Hepatocyte (in vitro differentiated cells): ENCODE measurements around the gene OCA2. TPM values are rescaled to one million over a fixed set of nuclear protein-coding genes. Genes with fewer than 3 reads are reported as not detected.

Source experiments
- DNase-seq: peaks from one replicate; pipeline ENCODE4 v3.0.0-alpha.2; 2016; ENCODE audit warnings: low spot score
- H2AFZ ChIP-seq: fragments of 200-600 bp; sonication (generic); 2 replicates; pipeline ENCODE4 v1.6.0; 2016; ENCODE audit warnings: antibody characterized with exemption, mild to moderate bottlenecking
- H3K27ac ChIP-seq: fragments of 200-600 bp; sonication (generic); 2 replicates; pipeline ENCODE4 v1.5.1; 2016; ENCODE audit warnings: mild to moderate bottlenecking
- H3K27me3 ChIP-seq: fragments of 200-600 bp; sonication (generic); 2 replicates; pipeline ENCODE4 v1.6.1; 2016
- H3K36me3 ChIP-seq: fragments of 200-600 bp; sonication (generic); replicated peaks from 2 replicates; pipeline ENCODE4 v1.5.1; 2016; ENCODE audit warnings: low read depth; ENCODE audit not compliant: insufficient read depth
- H3K4me1 ChIP-seq: fragments of 200-600 bp; sonication (generic); 2 replicates; pipeline ENCODE4 v1.5.1; 2016; ENCODE audit warnings: mild to moderate bottlenecking, moderate library complexity; ENCODE audit not compliant: insufficient read depth
- H3K4me2 ChIP-seq: fragments of 200-600 bp; sonication (generic); 2 replicates; pipeline ENCODE4 v1.6.0; 2016
- H3K4me3 ChIP-seq: fragments of 200-600 bp; sonication (generic); 2 replicates; pipeline ENCODE4 v1.5.1; 2016; ENCODE audit warnings: mild to moderate bottlenecking
- H3K79me2 ChIP-seq: fragments of 200-600 bp; sonication (generic); 2 replicates; pipeline ENCODE4 v1.6.0; 2017; ENCODE audit warnings: mild to moderate bottlenecking
- H3K9me2 ChIP-seq: fragments of 200-600 bp; sonication (generic); replicated peaks from 2 replicates; pipeline ENCODE4 v1.6.0; 2017; ENCODE audit warnings: mild to moderate bottlenecking; ENCODE audit not compliant: insufficient read depth
- H3K9me3 ChIP-seq: fragments of 200-600 bp; sonication (generic); 2 replicates; pipeline ENCODE4 v1.5.1; 2016; ENCODE audit warnings: low read depth, mild to moderate bottlenecking
- H4K20me1 ChIP-seq: fragments of 200-600 bp; sonication (generic); 2 replicates; pipeline ENCODE4 v1.6.0; 2016; ENCODE audit warnings: mild to moderate bottlenecking; ENCODE audit not compliant: insufficient read depth, poor library complexity, severe bottlenecking
- EZH2 ChIP-seq: fragments of 200-600 bp; sonication (generic); IDR thresholded peaks from 2 replicates; pipeline ENCODE4 v1.6.1; 2016; ENCODE audit warnings: antibody characterized with exemption, mild to moderate bottlenecking, borderline replicate concordance
- EZH2phosphoT487 ChIP-seq: fragments of 200-600 bp; sonication (generic); IDR thresholded peaks from one replicate; pipeline ENCODE4 v1.6.1; 2018; ENCODE audit warnings: antibody characterized with exemption, mild to moderate bottlenecking, low read depth, moderate library complexity; ENCODE audit not compliant: unreplicated experiment, severe bottlenecking
- WGBS: methylation state at CpG from one replicate; pipeline ENCODE4 v1.1.6; 2016; ENCODE audit warnings: low lambda C conversion rate; ENCODE audit errors: missing lambda C conversion rate; 5-methylcytosine and 5-hydroxymethylcytosine counted together
- polyA plus RNA-seq: library from polyadenylated mRNA; unstranded; fragments of >200 nt; fragmentation: Nextera tagmentation; extraction: Ambion mirVana; gene quantifications from 2 replicates; pipeline ENCODE4 v1.2.1, GENCODE V29; 2016
- total RNA-seq: library from RNA; depleted of rRNA; stranded (reverse); fragments of >200 nt; gene quantifications from 2 replicates; pipeline ENCODE4 v1.2.3, GENCODE V29; 2014
- TF ChIP-seq, protein P1 (sequence below): fragments of 200-600 bp; sonication (generic); IDR thresholded peaks from 2 replicates; pipeline ENCODE4 v1.5.1; 2016; ENCODE audit warnings: antibody characterized with exemption, mild to moderate bottlenecking; ENCODE audit not compliant: poor library complexity

OCA2 gene
- total and polyA plus RNA-seq, 2 experiments from 2014 or later, result 25.1 to 27.7 TPM

DNA sequence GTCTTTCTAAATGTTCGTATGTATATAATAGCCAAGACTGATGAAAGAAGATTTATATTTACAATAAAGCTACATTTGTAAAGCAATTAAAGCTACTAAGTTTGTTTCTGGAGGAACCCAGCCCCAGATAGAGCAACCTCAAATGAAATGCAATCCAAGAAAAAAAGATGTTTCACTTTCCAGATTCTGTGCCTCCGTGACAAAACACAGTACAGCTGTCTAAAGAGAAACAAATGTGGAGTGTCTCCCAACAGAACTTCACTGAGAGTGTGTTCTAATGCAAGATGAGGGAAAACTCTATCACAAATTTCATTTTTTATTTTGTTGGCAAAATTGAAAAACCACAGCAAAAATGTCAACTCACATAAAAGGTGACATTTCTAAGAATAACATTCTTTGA lies 317.0 kb downstream of the OCA2 start:
- Histone ChIP-seq H3K36me3 (no peaks in the 10 kb centered on the region), H3K79me2 (no peaks in the 10 kb centered on the region), H3K9me3 (no peaks in the 10 kb centered on the region), H3K4me2 (peak overlapping the region; percentile 26), H4K20me1 (no peaks in the 10 kb centered on the region), H3K4me3 (no peak overlapping the region), H3K27me3 (no peaks in the 10 kb centered on the region), H3K4me1 (no peaks in the 10 kb centered on the region), H3K27ac (no peak overlapping the region), H3K9me2 (no peaks in the 10 kb centered on the region), H2AFZ (no peak overlapping the region)
- WGBS, result 52% methylated on average over 2 of the region's 2 CpGs
- no peak for DNase-seq
- TF ChIP-seq EZH2phosphoT487, result no peak

DNA sequence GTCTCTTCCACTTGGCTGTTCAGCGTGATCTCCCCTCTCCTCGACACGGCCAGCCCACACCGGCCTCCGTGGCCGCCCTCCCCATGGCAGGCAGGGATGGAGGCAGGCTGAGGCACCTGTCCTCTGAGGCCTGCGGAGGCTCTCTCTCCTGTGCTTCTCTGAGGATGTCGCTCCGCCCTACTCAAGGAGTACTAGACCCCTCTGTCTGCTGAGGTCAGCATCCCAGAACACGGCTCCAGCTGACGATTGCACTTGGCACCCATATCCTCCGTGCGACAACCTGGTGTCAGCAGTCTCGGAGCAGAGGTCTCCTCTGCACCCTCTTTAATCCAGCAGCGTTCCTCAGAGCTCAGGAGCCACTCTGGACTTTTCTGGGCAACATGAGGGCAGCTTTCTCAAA lies 322.6 kb downstream of the OCA2 start:
- Histone ChIP-seq H3K9me2 (no peaks in the 10 kb centered on the region), H3K4me2 (no peak overlapping the region), H3K4me1 (no peaks in the 10 kb centered on the region), H3K27ac (no peak overlapping the region), H3K27me3 (no peaks in the 10 kb centered on the region), H2AFZ (no peak overlapping the region), H3K4me3 (no peak overlapping the region), H3K79me2 (no peaks in the 10 kb centered on the region), H3K36me3 (no peaks in the 10 kb centered on the region), H4K20me1 (no peaks in the 10 kb centered on the region), H3K9me3 (no peaks in the 10 kb centered on the region)
- 97% methylated on average over 15 of the region's 15 CpGs for WGBS
- DNase-seq, result no peak
- TF ChIP-seq EZH2 (no peak), EZH2phosphoT487 (no peak)
- TF ChIP-seq, protein P1, sequence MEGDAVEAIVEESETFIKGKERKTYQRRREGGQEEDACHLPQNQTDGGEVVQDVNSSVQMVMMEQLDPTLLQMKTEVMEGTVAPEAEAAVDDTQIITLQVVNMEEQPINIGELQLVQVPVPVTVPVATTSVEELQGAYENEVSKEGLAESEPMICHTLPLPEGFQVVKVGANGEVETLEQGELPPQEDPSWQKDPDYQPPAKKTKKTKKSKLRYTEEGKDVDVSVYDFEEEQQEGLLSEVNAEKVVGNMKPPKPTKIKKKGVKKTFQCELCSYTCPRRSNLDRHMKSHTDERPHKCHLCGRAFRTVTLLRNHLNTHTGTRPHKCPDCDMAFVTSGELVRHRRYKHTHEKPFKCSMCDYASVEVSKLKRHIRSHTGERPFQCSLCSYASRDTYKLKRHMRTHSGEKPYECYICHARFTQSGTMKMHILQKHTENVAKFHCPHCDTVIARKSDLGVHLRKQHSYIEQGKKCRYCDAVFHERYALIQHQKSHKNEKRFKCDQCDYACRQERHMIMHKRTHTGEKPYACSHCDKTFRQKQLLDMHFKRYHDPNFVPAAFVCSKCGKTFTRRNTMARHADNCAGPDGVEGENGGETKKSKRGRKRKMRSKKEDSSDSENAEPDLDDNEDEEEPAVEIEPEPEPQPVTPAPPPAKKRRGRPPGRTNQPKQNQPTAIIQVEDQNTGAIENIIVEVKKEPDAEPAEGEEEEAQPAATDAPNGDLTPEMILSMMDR, result no peak

GRCh38 chr15:27774638-27775037 lies 324.5 kb downstream of the OCA2 start:
- Histone ChIP-seq H4K20me1 (no peaks in the 10 kb centered on the region), H3K9me3 (no peaks in the 10 kb centered on the region), H3K4me2 (no peak overlapping the region), H3K4me3 (no peak overlapping the region), H3K4me1 (no peaks in the 10 kb centered on the region), H3K79me2 (no peaks in the 10 kb centered on the region), H3K9me2 (no peaks in the 10 kb centered on the region), H3K36me3 (no peaks in the 10 kb centered on the region), H2AFZ (no peak overlapping the region), H3K27ac (no peak overlapping the region), H3K27me3 (no peaks in the 10 kb centered on the region)
- TF ChIP-seq, protein P1, result no peak
- TF ChIP-seq EZH2phosphoT487, result no peak
- no peak for TF ChIP-seq EZH2
- no peak for DNase-seq
- WGBS, result 94% methylated on average over 9 of the region's 9 CpGs

GRCh38 chr15:27774191-27774590 lies 324.9 kb downstream of the OCA2 start:
- no peak for DNase-seq
- H3K9me2 ChIP-seq, result no peaks in the 10 kb centered on the region
- no peaks in the 10 kb centered on the region for H3K36me3 ChIP-seq
- H3K79me2 ChIP-seq, result no peaks in the 10 kb centered on the region
- H4K20me1 ChIP-seq, result no peaks in the 10 kb centered on the region
- TF ChIP-seq EZH2, result no peak
- TF ChIP-seq, protein P1, result no peak
- no peak for TF ChIP-seq EZH2phosphoT487
- no peak overlapping the region for H3K4me2 ChIP-seq
- no peaks in the 10 kb centered on the region for H3K27me3 ChIP-seq
- H3K4me1 ChIP-seq, result no peaks in the 10 kb centered on the region
- 96% methylated on average over 6 of the region's 6 CpGs for WGBS
- no peak overlapping the region for H3K4me3 ChIP-seq
- no peak overlapping the region for H2AFZ ChIP-seq
- no peaks in the 10 kb centered on the region for H3K9me3 ChIP-seq
- H3K27ac ChIP-seq, result no peak overlapping the region
